CMK (cell line): ENCODE results near the gene SMC1A.
"Not testable (repeated sequence)": the region's sequence is repeated elsewhere in the genome, so short reads cannot be mapped to it uniquely, and the experiment has no call there.

ENCODE experiments used
- DNase-seq: peaks from one replicate; pipeline ENCODE4 v3.0.0-alpha.2; 2010; ENCODE audit warnings: low read depth

SMC1A gene

GRCh38 chrX:53421772-53422085 lies 725 bp downstream of the SMC1A start:
- no peak for DNase-seq

GRCh38 chrX:53421125-53421524 lies 1.3 kb downstream of the SMC1A start:
- no peak for DNase-seq

- DNase-seq: not testable (repeated sequence)
Observed at GRCh38 chrX:53420351-53420750, 2.1 kb downstream of the SMC1A start.

GRCh38 chrX:53412446-53412845 lies 10.0 kb downstream of the SMC1A start:
- no peak for DNase-seq

GRCh38 chrX:53403535-53403934 lies 18.9 kb downstream of the SMC1A start:
- DNase-seq: no peak

- DNase-seq: no peak
Observed at GRCh38 chrX:53398216-53398615, 24.2 kb downstream of the SMC1A start.

- DNase-seq: no peak
Observed at GRCh38 chrX:53395605-53396298, 26.7 kb downstream of the SMC1A start.

GRCh38 chrX:53383376-53384076 lies 38.9 kb downstream of the SMC1A start:
- no peak for DNase-seq

GRCh38 chrX:53379747-53380146 lies 42.7 kb downstream of the SMC1A start:
- DNase-seq: no peak

- no peak for DNase-seq
Observed at GRCh38 chrX:53379008-53379710, 43.3 kb downstream of the SMC1A start.

GRCh38 chrX:53377464-53377863 lies 45.0 kb downstream of the SMC1A start:
- no peak for DNase-seq

GRCh38 chrX:53376888-53377287 lies 45.6 kb downstream of the SMC1A start:
- DNase-seq: no peak

- DNase-seq: no peak
Observed at GRCh38 chrX:53374923-53375322, 47.5 kb downstream of the SMC1A start.

GRCh38 chrX:53374222-53374820 lies 48.1 kb downstream of the SMC1A start:
- DNase-seq: no peak

GRCh38 chrX:53373307-53373706 lies 49.1 kb downstream of the SMC1A start:
- DNase-seq: no peak

- not testable (repeated sequence) for DNase-seq
Observed at GRCh38 chrX:53366454-53366853, 56.0 kb downstream of the SMC1A start.

- DNase-seq: no peak
Observed at GRCh38 chrX:53362449-53362848, 60.0 kb downstream of the SMC1A start.

GRCh38 chrX:53357799-53358530 lies 64.5 kb downstream of the SMC1A start:
- no peak for DNase-seq

- DNase-seq: no peak
Observed at GRCh38 chrX:53356186-53356585, 66.3 kb downstream of the SMC1A start.

- DNase-seq: no peak
Observed at GRCh38 chrX:53354669-53355068, 67.8 kb downstream of the SMC1A start.

GRCh38 chrX:53347948-53348347 lies 74.5 kb downstream of the SMC1A start:
- no peak for DNase-seq
